KOPT-K1 (cell line): ENCODE results near the gene COLGALT1.
"Not testable (repeated sequence)": the region's sequence is repeated elsewhere in the genome, so short reads cannot be mapped to it uniquely, and the experiment has no call there.

Experiments used
- H3K27ac ChIP-seq: fragments of 200-600 bp; sonication (generic); 2 replicates; pipeline ENCODE4 v1.5.1; 2016; ENCODE audit warnings: antibody characterized with exemption, mild to moderate bottlenecking, low read depth, low read length; ENCODE audit not compliant: poor library complexity, severe bottlenecking
- H3K36me3 ChIP-seq: fragments of 200-600 bp; sonication (generic); 2 replicates; pipeline ENCODE4 v1.5.1; 2017; ENCODE audit warnings: antibody characterized with exemption, mild to moderate bottlenecking, low read length, moderate library complexity; ENCODE audit not compliant: insufficient read depth
- H3K9me3 ChIP-seq: fragments of 200-600 bp; sonication (generic); 2 replicates; pipeline ENCODE4 v1.5.1; 2017; ENCODE audit warnings: antibody characterized with exemption, low read length, mild to moderate bottlenecking; ENCODE audit not compliant: insufficient read depth, poor library complexity, severe bottlenecking

The COLGALT1 gene

DNA sequence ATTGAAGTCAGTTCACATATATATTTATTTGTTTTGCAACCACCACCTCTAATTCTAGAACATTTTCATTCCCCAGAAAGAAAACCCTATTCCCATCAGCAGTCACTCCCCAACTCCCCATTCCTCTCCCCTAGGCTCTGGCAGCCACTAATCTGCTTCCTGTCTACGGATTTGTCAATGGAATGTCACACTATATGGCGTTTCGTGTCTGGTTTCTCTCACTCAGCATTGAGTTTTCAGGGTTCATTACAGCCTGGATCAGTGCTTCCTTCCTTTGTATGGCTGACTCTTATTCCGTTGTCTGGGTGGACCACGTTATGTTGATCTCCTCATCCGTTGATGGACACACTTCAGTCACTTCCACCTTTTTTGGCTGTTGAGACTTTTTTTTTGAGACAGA lies 9.3 kb downstream of the COLGALT1 start:
- Histone ChIP-seq H3K9me3 (no peaks in the 10 kb centered on the region), H3K36me3 (peaks cover 98% of the 10 kb centered on the region), H3K27ac (no peak overlapping the region)

DNA sequence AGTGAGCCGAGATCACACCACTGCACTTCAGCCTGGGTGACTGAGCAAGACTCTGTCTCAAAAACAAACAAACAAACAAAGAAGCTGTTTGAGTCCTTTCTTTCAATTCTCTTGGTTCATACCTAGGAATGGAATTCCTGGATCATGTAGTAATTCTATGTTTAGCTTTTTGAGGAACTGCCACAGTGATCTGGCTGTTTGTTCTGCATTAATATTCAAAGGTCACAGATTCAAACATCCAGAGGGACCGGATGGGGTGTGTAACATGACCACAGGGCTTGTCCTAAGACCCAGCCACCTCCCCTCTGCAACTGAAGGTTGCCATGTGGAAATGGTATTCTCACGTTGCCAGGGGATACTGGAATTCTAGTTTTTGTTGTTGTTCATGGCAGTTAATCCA lies 10.2 kb downstream of the COLGALT1 start:
- H3K9me3 ChIP-seq, result no peaks in the 10 kb centered on the region
- H3K36me3 ChIP-seq, result peaks cover 96% of the 10 kb centered on the region
- no peak overlapping the region for H3K27ac ChIP-seq

DNA sequence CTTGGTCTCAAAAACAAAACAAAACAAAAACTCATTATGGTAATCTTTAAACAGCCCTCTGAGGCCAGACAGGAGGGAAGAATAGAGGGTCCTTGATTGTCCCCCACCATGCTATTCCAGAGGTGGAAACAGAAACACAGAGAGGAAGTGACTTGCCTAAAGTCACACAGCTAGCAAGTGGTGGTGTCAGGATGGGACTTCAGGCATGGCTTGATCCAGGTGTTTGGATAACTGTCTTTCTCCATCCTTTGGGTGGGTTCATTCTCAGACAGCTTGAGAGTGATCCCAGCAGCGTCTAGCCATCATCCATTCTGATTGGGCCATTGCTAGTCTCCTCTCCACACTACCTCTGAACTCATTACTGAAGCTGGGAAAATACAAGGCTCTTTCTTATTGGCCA lies 12.5 kb downstream of the COLGALT1 start:
- Histone ChIP-seq H3K36me3 (peaks cover 95% of the 10 kb centered on the region), H3K9me3 (no peaks in the 10 kb centered on the region), H3K27ac (no peak overlapping the region)

- H3K9me3 ChIP-seq, H3K27ac ChIP-seq: not testable (repeated sequence)
- peaks cover 96% of the 10 kb centered on the region for H3K36me3 ChIP-seq
These were observed 14.8 kb downstream of the COLGALT1 start for GRCh38 chr19:17570291-17570690.

DNA sequence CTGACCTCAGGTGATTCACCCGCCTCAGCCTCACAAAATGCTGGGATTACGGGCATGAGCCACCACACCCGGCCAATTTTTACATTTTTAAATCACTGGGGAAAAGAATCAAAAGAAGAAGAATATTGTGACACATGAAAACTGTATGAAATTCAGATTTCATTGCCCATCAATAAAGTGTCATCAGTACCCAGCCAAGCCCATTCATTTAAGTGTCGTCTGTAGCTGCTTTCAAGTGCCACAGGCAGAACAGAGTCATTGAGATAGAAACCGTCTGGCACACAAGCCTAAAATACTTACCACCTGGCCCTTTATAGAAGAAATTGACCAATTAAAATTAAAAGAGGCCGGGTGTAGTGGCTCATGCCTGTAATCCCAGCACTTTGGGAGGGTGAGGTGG lies 15.3 kb downstream of the COLGALT1 start:
- Histone ChIP-seq H3K36me3 (peaks cover 96% of the 10 kb centered on the region), H3K27ac (no peak overlapping the region), H3K9me3 (no peaks in the 10 kb centered on the region)

GRCh38 chr19:17572638-17573037 lies 17.2 kb downstream of the COLGALT1 start:
- no peaks in the 10 kb centered on the region for H3K9me3 ChIP-seq
- no peak overlapping the region for H3K27ac ChIP-seq
- peaks cover 96% of the 10 kb centered on the region for H3K36me3 ChIP-seq

- Histone ChIP-seq H3K27ac (no peak overlapping the region), H3K36me3 (peaks cover 98% of the 10 kb centered on the region), H3K9me3 (no peaks in the 10 kb centered on the region)
These were observed 20.7 kb downstream of the COLGALT1 start for GRCh38 chr19:17575871-17576757.

DNA sequence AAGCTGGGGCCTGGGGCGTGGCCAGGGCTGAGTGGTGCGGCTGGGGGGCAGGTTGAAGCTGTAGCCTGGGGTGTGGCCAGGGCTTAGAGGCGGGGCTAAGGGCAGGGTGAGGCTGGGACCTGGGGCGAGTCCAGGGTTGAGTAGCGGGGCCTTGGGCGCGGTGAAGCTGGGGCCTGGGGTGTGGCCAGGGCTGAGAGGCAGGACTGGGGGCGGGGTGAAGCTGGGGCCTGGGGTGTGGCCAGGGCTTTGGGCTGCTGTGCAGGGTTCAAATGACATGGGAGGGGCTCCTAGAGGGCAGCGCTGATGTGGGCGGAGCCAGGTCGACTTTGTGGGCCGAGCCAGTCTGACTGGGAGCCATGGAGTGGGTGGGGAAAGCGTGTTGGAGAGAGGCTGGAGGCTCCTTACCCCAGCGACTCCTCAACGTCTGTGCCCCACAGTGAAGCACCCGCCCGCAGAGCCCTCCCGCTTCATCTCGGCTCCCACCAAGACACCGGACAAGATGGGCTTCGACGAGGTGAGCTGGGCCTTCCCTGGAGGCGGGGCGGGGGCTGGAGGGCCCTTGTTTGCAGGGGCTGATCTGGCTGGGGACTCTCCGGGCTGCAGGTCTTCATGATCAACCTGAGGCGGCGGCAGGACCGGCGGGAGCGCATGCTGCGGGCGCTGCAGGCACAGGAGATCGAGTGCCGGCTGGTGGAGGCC lies 21.5 kb downstream of the COLGALT1 start:
- H3K36me3 ChIP-seq, result peaks cover 99% of the 10 kb centered on the region
- H3K9me3 ChIP-seq, result no peaks in the 10 kb centered on the region
- H3K27ac ChIP-seq, result no peak overlapping the region

DNA sequence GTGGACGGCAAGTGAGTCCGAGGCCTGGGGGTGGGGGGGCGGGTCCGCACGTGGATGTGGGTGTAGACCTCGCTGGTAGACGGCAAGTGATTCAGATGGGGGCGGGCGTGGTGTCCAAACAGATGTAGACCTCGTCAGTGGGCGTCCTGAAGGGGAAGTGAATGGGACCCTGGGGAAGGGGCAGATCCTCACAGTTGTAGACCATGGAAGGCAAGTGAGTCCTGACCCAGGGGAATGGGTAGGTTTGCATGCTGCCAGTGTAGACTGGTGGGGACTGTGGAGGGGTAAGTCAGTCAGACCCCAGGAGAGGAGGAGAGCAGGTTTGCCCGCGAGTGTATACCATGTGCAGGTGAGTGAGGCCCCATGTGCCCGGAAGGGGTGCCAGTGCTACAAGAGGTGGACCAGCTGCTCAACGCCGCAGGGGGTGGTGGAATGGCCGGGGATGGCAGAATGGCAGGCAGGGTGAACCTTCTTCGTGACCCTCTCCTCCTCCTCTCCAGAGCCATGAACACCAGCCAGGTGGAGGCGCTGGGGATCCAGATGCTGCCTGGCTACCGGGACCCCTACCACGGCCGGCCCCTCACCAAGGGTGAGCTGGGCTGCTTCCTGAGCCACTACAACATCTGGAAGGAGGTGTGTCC lies 22.1 kb downstream of the COLGALT1 start:
- no peaks in the 10 kb centered on the region for H3K9me3 ChIP-seq
- no peak overlapping the region for H3K27ac ChIP-seq
- H3K36me3 ChIP-seq, result peaks cover 99% of the 10 kb centered on the region

DNA sequence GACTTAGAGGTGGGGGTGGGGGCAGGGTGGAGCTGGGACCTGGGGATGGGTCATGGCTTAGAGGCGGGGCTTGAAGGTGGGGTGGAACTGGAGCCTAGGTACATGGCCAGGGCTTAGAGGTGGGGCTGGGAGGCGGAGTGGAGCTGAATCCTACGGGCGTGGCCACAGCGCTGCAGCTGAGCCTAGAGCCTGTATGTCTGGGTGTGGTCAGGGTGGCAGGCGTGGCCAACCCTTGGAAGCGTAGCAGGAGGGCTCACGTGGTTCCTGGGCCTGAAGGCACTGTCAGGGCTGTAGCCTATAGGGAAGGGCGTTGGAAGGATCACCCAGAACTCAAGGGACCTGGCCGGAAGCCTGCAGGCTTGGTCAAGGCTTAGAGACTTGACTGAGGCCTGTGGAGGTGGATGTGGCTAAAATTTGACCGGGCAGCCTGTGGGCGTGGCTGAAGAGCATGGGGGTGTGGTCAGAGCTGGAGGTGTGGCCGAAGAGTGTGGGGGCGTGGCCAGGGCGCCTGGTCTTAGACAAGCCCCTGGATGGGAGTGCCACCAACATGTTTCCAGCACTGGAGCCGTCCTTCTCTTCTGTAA lies 24.3 kb downstream of the COLGALT1 start:
- no peak overlapping the region for H3K27ac ChIP-seq
- peaks cover 87% of the 10 kb centered on the region for H3K36me3 ChIP-seq
- H3K9me3 ChIP-seq, result no peaks in the 10 kb centered on the region

- Histone ChIP-seq H3K27ac (no peak overlapping the region), H3K9me3 (no peaks in the 10 kb centered on the region), H3K36me3 (peaks cover 78% of the 10 kb centered on the region)
These were observed 25.2 kb downstream of the COLGALT1 start for GRCh38 chr19:17580470-17581144.

DNA sequence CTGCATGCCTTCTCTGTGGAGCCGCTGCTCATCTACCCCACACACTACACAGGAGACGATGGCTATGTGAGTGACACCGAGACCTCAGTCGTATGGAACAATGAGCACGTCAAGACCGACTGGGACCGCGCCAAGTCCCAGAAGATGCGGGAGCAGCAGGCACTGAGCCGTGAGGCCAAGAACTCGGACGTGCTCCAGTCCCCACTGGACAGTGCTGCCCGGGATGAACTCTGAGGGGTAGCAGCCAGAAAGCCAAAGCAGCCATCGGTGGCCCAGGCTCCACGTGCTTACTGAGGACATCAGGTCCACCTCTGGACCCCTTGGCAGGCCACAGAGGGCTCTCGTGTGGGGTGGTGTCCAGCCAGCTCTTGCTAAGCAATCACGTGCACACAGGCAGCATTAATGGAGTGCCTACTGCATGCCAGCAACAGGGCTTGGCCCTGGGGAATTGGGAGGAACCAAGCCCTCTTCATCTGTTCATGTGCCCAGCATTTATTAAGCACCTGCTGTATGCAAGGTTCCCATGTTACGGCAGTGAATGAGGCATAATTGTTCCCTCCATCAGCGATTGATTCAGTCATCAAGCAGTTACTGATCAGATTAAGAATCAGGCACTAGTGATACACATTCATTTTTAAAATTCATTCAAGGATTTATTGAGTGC lies 25.9 kb downstream of the COLGALT1 start:
- Histone ChIP-seq H3K36me3 (peaks cover 71% of the 10 kb centered on the region), H3K9me3 (no peaks in the 10 kb centered on the region), H3K27ac (no peak overlapping the region)

DNA sequence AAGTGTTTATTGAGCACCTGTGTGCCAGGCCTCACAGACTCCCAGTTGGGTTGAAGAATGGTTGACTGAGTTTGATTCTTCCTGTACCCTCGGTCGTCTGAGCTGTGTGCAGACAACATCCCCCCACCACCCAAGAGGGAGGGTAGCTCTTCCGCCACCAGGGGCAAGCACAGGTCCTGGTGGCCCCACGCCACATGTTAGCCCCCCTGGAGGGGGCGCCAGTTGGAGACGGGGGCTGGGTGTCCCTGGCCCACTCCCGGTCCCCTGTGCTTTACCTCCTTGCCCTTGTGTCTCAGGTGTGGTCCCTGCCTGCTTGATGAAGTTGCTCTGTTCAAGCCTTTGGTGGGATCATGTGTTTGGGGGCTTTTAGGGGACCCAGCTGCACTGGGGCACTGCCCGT lies 27.2 kb downstream of the COLGALT1 start:
- Histone ChIP-seq H3K27ac (no peak overlapping the region), H3K36me3 (peaks cover 58% of the 10 kb centered on the region), H3K9me3 (no peaks in the 10 kb centered on the region)

DNA sequence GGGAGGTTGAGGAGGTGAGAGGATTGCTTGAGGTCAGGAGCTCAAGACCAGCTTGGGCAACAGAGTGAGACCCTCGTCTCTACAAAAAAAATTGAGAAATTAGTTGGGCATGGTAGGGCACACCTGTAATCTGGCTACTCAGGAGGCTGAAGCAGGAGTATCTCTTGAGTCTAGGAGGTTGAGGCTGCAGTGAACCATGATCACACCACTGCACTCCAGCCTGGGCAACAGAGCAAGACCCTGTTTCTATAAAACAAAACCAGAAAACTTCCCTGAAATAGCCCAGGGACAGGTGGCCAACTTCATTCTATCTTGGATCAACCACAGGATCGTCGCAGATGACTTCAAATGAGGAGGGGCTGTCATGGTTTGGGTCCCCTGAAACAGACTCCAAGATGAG lies 28.7 kb downstream of the COLGALT1 start:
- Histone ChIP-seq H3K9me3 (no peaks in the 10 kb centered on the region), H3K36me3 (peaks cover 43% of the 10 kb centered on the region), H3K27ac (no peak overlapping the region)
